Urothelium cell line (cell line): ENCODE data around the gene RBM45.
"Not testable (repeated sequence)": the region's sequence is repeated elsewhere in the genome, so short reads cannot be mapped to it uniquely, and the experiment has no call there.

Experiments used
- DNase-seq: peaks from one replicate; pipeline ENCODE4 v3.0.0; 2011; ENCODE audit warnings: low spot score, mixed read lengths
- FAIRE-seq: peaks from 2 replicates; lab custom pipeline; 2011; peaks lifted over from hg19 to GRCh38; lab: Jason Lieb, UNC

RBM45 gene

DNA sequence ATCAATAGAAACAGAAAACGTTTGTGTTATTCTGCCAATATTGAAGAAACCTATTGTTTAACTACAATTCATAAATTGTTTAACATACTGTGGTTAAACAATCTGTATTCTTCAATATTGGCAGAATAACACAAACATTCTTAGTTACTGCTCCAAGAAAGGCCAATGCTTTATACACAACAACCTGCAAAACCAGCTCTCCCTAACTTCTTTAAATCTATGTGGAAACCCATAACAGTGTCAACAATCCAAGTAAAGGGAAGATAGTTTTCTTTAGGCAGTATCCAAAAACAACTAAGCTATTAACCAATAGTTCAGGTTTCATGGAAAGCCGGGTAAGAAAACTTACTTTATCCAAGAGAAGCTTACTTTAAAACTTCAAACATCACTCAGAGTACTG lies 6.2 kb upstream of the RBM45 start:
- no peak for DNase-seq
- no peak for FAIRE-seq

- DNase-seq (no peak), FAIRE-seq (no peak)
Measured at GRCh38 chr2:178108176-178108575, 4.1 kb upstream of the RBM45 start.

GRCh38 chr2:178109813-178110212 lies 2.4 kb upstream of the RBM45 start:
- FAIRE-seq (no peak), DNase-seq (peak; percentile 46)

DNA sequence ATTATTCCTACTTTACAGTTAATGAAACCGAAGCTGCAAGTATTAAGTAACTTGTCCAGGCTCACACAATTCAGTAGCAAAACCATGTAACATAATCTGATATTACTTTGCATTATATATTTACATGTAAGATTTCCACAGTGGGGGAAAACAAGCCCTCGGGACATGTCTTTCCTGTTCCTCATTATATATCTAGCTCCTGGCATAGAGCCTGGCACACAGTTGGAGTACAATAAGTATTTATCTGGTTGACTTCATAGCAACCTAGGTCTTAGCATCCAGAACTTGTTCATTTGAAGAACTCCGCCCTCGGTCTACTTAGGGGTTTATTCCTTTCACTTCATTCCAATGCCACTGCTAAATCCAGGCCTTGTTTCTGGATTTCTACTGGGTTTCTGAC lies 1.6 kb upstream of the RBM45 start:
- DNase-seq (no peak), FAIRE-seq (no peak)

GRCh38 chr2:178111743-178112142 lies 494 bp upstream of the RBM45 start:
- no peak for FAIRE-seq

DNA sequence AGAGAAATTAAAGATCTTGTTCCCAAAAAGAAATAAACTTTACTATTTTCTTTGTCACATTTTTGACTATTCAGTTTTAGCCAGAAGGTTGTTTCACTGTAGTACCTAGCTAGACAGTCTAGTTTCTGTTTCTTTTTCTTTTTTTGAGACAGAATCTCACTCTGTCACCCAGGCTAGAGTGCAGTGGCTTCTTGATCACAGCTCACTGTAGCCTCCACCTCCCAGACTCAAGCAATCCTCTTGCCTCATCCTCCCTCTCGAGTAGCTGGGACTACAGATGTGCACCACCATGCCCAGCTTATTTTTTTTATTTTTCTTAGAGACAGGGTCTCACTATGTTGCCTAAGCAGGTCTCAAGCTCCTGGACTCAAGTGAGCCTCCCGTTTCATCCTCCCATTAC lies 2.2 kb downstream of the RBM45 start:
- FAIRE-seq (no peak), DNase-seq (no peak)

More at GRCh38 chr2:178111743-178112142, 494 bp upstream of the RBM45 start:
- DNase-seq, result no peak

DNA sequence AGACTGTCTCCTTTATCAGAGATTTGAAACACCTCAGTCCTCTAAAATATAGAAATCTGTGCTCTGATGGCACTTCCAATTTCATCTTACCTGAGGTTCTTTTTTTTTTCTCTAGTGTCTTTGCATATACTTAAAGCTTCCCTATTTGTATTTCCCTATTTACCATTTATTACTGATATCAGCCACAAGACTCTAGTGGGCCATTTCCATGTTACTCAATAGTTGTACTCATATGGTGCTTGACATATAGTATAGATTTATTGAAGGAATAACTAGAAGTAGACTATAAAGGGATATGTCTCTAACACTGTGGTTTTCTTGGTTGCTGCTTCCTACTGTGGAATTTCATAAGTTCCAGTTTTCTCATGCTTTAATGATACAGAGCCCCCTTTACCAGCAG lies 3.0 kb downstream of the RBM45 start:
- DNase-seq (no peak), FAIRE-seq (no peak)

GRCh38 chr2:178117725-178118124 lies 5.5 kb downstream of the RBM45 start:
- no peak for FAIRE-seq
- no peak for DNase-seq

DNA sequence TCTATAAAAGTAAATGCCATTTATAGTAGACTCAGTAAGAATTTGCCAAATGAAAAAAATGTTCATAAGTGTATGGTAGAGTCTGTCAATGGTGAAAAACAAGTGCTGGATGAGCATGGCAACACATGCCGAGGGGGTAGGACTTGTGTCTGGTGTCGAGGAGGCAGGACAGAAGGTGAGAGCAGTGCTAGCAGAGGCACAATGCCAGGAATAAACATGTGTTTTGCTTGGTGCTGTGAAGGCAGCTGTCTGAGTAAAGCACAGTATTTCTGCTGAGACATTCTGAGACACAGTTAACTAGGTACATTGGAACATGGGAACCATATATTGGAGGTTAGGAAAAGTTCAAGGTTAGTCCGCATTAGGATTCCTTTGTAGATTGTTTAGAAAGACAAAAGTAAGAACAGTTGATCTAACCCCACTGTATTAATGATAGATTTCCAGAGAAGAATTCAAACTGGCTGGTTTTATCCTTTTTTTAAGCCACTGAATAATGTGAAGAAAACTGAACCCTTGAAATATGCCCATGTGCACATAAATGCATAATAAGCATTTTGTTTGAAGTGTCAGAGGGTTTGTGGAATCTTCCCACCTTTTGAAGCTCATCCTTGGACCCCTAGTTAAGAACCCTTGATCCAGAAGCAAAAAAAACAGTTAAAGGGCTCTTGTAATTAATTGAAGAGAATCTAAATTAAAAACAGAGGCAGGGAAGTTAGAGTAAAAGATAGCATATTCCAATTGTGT lies 7.1 kb downstream of the RBM45 start:
- DNase-seq (no peak), FAIRE-seq (no peak)

- no peak for FAIRE-seq
Measured at GRCh38 chr2:178123163-178123562, 10.9 kb downstream of the RBM45 start.

DNA sequence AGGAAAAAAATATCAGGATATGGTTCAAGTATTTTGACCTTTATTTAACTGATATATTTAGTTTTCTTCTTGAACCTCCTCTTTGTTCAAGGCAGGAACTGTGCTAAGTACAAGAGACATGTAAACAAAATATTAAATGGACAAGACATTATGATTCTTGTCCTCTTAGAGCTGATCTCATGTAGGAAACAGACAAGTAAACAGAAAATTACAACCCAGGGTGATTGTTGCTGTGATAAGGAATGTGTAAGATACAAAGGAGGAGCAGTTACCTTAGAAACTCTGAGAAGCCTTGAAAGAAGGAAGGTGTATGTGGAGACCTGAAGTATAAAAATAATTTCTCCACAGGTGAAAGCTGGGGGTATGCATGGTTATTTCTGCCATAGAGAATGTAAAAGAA lies 12.9 kb downstream of the RBM45 start:
- DNase-seq, result no peak
- no peak for FAIRE-seq

More at GRCh38 chr2:178123163-178123562, 10.9 kb downstream of the RBM45 start:
- DNase-seq, result no peak

DNA sequence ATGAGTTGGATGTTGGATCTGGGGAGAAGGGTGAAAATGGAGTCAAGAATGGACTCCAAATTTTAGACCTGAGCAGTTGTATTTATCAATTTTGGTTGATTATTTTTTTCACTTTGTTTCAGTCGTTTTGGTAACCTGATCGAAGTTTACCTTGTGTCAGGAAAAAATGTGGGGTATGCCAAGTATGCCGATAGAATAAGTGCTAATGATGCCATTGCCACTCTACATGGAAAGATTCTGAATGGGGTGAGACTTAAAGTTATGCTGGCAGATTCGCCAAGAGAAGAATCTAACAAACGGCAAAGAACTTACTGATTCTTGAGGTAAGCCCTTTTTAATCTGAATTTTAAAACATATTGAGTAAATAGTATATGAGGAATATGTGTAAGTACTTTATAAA lies 13.6 kb downstream of the RBM45 start:
- FAIRE-seq, result no peak
- DNase-seq, result no peak

DNA sequence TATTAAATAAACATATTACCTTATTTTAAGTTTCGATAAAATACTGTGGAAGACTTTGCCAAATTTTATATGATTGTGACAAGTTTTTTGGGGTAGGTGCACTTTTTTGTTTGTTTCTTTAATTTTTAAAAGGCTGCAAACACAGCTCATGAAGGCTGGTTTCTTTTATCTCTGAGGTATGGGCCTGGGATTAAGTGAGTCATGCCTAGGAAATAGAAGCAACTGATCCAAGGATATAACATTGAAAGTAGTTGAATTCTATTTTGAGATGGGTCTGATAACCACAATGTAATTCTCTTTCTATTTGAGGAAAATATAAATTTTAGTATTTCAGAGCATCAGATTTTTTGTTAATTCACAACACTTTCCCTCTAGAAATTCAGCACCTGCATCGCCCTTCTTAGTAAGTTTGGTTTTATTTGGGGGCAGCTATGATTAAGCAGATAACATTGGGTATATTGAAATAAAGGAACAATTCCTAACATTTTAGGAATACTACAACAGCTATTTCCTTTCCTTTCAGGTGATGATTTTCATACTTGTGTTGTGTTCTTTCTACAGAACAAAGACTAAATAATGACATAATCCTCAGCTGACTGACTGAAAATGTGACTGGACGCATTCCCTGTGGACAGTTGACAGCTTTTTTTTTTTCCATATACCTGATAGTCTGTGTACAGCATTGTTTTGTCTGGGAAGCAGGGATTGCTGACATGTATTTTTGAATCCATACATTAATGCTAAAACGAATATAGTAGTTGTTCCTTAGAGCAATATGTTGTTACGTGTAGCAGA lies 16.8 kb downstream of the RBM45 start:
- FAIRE-seq, result no peak

GRCh38 chr2:178136321-178137025 lies 24.2 kb downstream of the RBM45 start:
- FAIRE-seq (no peak), DNase-seq (no peak)

More for the DNA sequence above, 16.8 kb downstream of the RBM45 start:
- no peak for DNase-seq

- DNase-seq (no peak), FAIRE-seq (no peak)
Measured at GRCh38 chr2:178142274-178143065, 30.2 kb downstream of the RBM45 start.

- no peak for DNase-seq
- FAIRE-seq, result no peak
Measured at GRCh38 chr2:178143481-178143880, 31.2 kb downstream of the RBM45 start.

DNA sequence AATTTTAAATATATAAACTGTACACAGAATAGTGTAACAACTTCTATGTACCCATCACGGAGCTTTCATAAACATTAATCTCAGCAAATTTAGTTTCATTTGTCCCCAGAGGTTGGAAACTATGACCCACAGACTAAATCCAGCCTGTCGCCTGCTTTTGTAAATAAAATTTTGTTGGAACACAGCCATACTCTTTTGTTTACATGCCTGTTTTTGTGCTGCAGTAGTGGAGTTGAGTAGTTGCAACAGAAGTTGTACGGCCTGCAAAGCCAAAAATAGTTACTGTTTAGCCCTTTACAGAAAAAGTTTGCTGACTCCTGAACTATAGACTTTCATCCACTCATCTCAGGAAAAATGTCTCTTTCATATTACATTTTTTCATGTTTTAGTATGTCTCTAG lies 39.8 kb downstream of the RBM45 start:
- DNase-seq (no peak), FAIRE-seq (no peak)

- FAIRE-seq, result no peak
- no peak for DNase-seq
Measured at GRCh38 chr2:178152542-178152941, 40.3 kb downstream of the RBM45 start.

DNA sequence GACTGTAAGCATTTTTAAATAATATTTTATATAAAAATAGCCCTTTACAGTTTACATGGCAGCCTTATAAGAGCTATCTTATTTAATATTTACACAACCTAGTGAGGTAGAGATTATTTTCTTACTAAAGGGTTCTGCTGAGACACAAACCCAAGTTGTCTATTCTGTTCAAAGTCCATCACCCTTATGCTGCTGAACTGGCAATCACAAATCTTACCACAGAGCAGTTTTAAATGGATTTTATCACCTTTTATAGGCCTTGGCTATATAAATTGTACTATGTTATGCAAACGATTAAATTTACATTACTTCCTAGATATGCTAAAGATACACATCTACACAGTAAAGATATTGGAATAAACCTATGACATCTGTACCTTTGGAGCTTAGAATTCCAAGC lies 40.7 kb downstream of the RBM45 start:
- FAIRE-seq (no peak), DNase-seq (no peak)

- FAIRE-seq, DNase-seq: not testable (repeated sequence)
Measured at GRCh38 chr2:178153878-178154277, 41.6 kb downstream of the RBM45 start.

DNA sequence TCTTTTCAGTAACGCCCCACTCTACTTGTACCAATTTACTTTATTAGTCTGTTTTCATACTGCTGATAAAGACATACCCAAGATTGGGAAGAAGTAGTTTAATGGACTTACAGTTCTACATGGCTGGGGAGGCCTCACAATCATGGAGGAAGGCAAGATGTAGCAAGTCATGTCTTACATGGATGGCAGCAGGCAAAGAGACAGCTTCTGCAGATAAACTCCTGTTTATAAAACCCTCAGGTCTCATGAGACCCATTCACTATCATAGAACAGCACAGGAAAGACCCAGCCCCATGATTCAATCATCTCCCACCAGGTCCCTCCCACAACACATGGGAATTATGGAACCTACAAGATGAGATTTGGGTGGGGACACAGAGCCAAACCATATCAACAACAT lies 43.3 kb downstream of the RBM45 start:
- DNase-seq, result no peak
- no peak for FAIRE-seq
